ENCODE results near the gene TAF11L11. TPM values are rescaled to one million over a fixed set of nuclear protein-coding genes. Genes with fewer than 3 reads are reported as not detected.
"Not testable (repeated sequence)": the region's sequence is repeated elsewhere in the genome, so short reads cannot be mapped to it uniquely, and the experiment has no call there.

TAF11L11 gene
- total RNA-seq, 1 experiment from 2014 or later, result not detected

DNA sequence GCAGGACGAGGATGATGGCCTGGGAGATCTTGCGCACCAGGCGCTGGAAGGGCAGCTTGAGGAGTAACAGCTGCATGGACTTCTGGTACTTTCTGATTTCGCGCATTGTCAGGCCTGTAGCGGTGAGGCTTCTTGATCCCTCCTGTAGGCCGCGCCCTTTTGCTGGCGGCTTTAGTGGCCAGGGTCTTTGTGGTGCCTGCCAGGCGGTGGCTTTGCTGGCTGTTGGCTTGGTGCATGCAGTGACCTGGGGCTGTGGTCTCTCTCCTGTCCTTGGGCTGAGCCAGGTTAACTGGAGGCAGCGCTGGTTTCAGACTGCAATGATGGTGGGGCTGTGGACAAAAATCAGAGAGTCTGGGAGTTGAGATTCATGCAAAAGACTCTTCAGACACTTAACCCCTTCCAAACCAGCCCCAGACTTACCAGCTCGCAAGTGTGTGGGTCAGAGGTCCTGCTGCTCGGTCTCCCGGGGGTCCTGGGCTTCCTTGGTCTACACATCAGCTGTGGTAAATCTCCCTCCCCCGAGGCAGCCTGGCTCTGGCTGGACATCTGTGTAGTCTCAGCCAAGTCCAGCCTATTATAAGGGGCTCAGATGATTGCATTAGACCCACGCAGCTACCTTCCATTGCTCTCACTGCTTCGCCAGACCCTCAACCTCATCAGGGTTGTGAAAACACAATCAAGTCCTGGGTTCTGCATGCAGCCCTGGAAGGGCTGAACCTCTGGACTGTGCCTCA, 11.1 kb downstream of the TAF11L11 start:
- no peak overlapping the region for H3K4me3 Mint-ChIP-seq (ENCODE audit: low read depth, unreplicated experiment)
- TF ChIP-seq, protein P1, sequence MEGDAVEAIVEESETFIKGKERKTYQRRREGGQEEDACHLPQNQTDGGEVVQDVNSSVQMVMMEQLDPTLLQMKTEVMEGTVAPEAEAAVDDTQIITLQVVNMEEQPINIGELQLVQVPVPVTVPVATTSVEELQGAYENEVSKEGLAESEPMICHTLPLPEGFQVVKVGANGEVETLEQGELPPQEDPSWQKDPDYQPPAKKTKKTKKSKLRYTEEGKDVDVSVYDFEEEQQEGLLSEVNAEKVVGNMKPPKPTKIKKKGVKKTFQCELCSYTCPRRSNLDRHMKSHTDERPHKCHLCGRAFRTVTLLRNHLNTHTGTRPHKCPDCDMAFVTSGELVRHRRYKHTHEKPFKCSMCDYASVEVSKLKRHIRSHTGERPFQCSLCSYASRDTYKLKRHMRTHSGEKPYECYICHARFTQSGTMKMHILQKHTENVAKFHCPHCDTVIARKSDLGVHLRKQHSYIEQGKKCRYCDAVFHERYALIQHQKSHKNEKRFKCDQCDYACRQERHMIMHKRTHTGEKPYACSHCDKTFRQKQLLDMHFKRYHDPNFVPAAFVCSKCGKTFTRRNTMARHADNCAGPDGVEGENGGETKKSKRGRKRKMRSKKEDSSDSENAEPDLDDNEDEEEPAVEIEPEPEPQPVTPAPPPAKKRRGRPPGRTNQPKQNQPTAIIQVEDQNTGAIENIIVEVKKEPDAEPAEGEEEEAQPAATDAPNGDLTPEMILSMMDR (IDR thresholded peaks at IDR 0.05; ENCODE audit: unreplicated experiment), result no peak

GRCh38 chr5:17619354-17619753, 15.4 kb downstream of the TAF11L11 start:
- H3K36me3 Mint-ChIP-seq (ENCODE audit: insufficient read depth, unreplicated experiment), result no peaks in the 10 kb centered on the region
- intact Hi-C loops (cut with micrococcal nuclease; ENCODE audit: unreplicated experiment), result no loop called here
- no peaks in the 10 kb centered on the region for H3K4me1 Mint-ChIP-seq (ENCODE audit: low read depth, unreplicated experiment)
- no peaks in the 10 kb centered on the region for H3K9me3 Mint-ChIP-seq (ENCODE audit: low read depth, unreplicated experiment)
- DNase-seq, result no peak
- no TSS peak for BruUV-seq (replicated peaks)
- CTCF ChIA-PET, result no interaction called here
- TF ChIP-seq, protein P1 (IDR thresholded peaks at IDR 0.05; ENCODE audit: unreplicated experiment), result no peak
- no peak overlapping the region for H3K4me3 Mint-ChIP-seq (ENCODE audit: low read depth, unreplicated experiment)
- H3K27ac Mint-ChIP-seq (ENCODE audit: unreplicated experiment), result no peak overlapping the region
- no peaks in the 10 kb centered on the region for H3K27me3 Mint-ChIP-seq (ENCODE audit: unreplicated experiment)

More for the DNA sequence above, 11.1 kb downstream of the TAF11L11 start:
- no peaks in the 10 kb centered on the region for H3K4me1 Mint-ChIP-seq (ENCODE audit: low read depth, unreplicated experiment)
- no peak for DNase-seq
- no peaks in the 10 kb centered on the region for H3K36me3 Mint-ChIP-seq (ENCODE audit: insufficient read depth, unreplicated experiment)
- intact Hi-C loops (cut with micrococcal nuclease; ENCODE audit: unreplicated experiment), result no loop called here
- H3K27ac Mint-ChIP-seq (ENCODE audit: unreplicated experiment), result no peak overlapping the region
- H3K27me3 Mint-ChIP-seq (ENCODE audit: unreplicated experiment), result no peaks in the 10 kb centered on the region
- BruUV-seq (replicated peaks), result no TSS peak
- no peaks in the 10 kb centered on the region for H3K9me3 Mint-ChIP-seq (ENCODE audit: low read depth, unreplicated experiment)
- CTCF ChIA-PET, result no interaction called here

DNA sequence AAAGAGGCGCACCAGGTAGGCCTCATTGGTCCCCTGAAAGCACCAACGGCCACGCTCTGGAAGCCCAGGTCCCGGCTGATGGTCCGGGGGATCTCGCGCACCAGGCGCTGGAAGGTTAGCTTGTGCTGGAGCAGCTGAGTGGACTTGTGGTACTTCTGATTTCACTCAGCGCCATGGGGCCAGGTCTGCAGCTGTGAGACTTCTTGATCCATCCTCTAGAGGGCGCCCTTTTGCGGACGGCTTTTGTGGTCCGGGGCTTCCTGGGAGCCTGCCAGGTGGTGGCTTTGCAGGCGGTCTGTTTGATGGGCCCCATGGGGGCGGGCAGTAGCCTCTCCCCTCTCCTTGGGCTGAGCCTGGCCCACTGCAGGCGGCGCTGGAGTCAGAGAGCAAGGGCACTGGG, 16.6 kb downstream of the TAF11L11 start:
- intact Hi-C loops (cut with micrococcal nuclease; ENCODE audit: unreplicated experiment), result no loop called here
- no peak overlapping the region for H3K4me3 Mint-ChIP-seq (ENCODE audit: low read depth, unreplicated experiment)
- CTCF ChIA-PET, result no interaction called here
- no peaks in the 10 kb centered on the region for H3K9me3 Mint-ChIP-seq (ENCODE audit: low read depth, unreplicated experiment)
- no TSS peak for BruUV-seq (replicated peaks)
- no peaks in the 10 kb centered on the region for H3K36me3 Mint-ChIP-seq (ENCODE audit: insufficient read depth, unreplicated experiment)
- no peaks in the 10 kb centered on the region for H3K27me3 Mint-ChIP-seq (ENCODE audit: unreplicated experiment)
- DNase-seq, result no peak
- TF ChIP-seq, protein P1 (IDR thresholded peaks at IDR 0.05; ENCODE audit: unreplicated experiment), result no peak
- H3K27ac Mint-ChIP-seq (ENCODE audit: unreplicated experiment), result no peak overlapping the region
- H3K4me1 Mint-ChIP-seq (ENCODE audit: low read depth, unreplicated experiment), result no peaks in the 10 kb centered on the region

GRCh38 chr5:17625686-17626085, 21.7 kb downstream of the TAF11L11 start:
- H3K27ac Mint-ChIP-seq (ENCODE audit: unreplicated experiment), result no peak overlapping the region
- intact Hi-C loops (cut with micrococcal nuclease; ENCODE audit: unreplicated experiment), result no loop called here
- CTCF ChIA-PET, result no interaction called here

GRCh38 chr5:17631788-17632187, 27.8 kb downstream of the TAF11L11 start, which contains the start of gene TAF11L13:
Gene TAF11L13, plus strand, starts transcription at chr5:17632088.
- H3K27me3 Mint-ChIP-seq (ENCODE audit: unreplicated experiment); H3K9me3 Mint-ChIP-seq (ENCODE audit: low read depth, unreplicated experiment); H3K4me3 Mint-ChIP-seq (ENCODE audit: low read depth, unreplicated experiment); H3K27ac Mint-ChIP-seq (ENCODE audit: unreplicated experiment); H3K36me3 Mint-ChIP-seq (ENCODE audit: insufficient read depth, unreplicated experiment); intact Hi-C loops (cut with micrococcal nuclease; ENCODE audit: unreplicated experiment); H3K4me1 Mint-ChIP-seq (ENCODE audit: low read depth, unreplicated experiment); BruUV-seq (replicated peaks); DNase-seq; CTCF ChIA-PET: not testable (repeated sequence)

More at GRCh38 chr5:17625686-17626085, 21.7 kb downstream of the TAF11L11 start:
- Mint-ChIP-seq H3K4me3 (ENCODE audit: low read depth, unreplicated experiment) (no peak overlapping the region), H3K4me1 (ENCODE audit: low read depth, unreplicated experiment) (no peaks in the 10 kb centered on the region), H3K27me3 (ENCODE audit: unreplicated experiment) (no peaks in the 10 kb centered on the region), H3K36me3 (ENCODE audit: insufficient read depth, unreplicated experiment) (no peaks in the 10 kb centered on the region), H3K9me3 (ENCODE audit: low read depth, unreplicated experiment) (no peaks in the 10 kb centered on the region)
- no peak for DNase-seq
- BruUV-seq (replicated peaks), result no TSS peak
- TF ChIP-seq, protein P1 (IDR thresholded peaks at IDR 0.05; ENCODE audit: unreplicated experiment), result no peak
